ENCODE results near the gene MYO1E.
"Not testable (repeated sequence)": the region's sequence is repeated elsewhere in the genome, so short reads cannot be mapped to it uniquely, and the experiment has no call there.

The MYO1E gene

DNA sequence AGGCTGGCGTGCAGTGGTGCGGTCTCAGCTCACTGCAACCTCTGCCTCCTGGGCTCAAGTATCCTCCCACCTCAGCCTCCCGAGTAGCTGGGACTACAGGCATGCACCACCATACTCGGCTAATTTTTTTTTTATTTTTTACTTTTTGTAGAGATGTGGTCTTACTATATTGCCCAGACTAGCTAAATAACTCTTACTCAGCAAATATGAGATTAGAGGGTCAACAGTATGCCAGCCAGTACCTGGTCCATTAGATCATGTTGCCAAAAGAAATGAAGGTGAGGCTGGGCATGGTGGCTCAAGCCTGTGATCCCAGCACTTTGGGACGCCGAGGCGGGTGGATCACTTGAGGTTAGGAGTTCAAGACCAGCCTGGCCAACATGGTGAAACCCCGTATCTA lies 210.6 kb downstream of the MYO1E start:
- not testable (repeated sequence) for DNase-seq (ENCODE audit: low spot score)

DNA sequence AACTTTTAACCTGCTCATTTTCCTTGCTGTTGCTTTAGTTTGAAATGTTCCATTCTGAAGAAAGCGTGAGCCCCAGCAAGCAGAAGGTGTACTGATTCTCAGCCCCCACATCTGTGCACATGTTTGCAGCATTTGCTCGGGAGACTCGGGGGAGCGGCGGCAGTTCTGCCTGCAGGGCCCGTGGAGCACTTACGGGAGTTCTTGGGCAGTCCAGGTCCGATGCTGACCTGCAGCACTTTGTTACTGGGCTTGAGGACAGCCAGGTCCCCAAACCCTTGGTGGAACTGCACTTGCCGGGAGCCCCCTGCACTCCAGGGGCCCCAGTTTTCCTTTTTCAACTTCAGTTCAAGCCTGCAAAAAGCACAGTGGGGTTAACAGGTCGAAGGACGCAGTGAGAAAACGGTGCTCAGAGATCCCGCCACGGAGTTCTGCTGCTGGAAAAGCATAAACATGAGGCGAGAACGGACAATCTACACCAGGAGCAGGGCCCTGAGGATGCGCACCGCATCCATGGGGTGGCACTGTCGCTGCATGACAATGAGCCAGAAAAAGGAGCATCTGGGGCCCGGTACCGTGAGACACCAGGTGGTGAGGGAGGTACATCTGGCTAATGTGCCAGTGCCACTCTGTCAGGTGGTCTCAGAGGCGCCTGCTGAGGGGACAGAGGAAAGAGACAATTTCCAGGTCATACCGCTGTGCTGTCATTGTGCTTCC lies 211.6 kb downstream of the MYO1E start:
- no peak for DNase-seq (ENCODE audit: low spot score)

GRCh38 chr15:59159210-59159609 lies 213.5 kb downstream of the MYO1E start:
- no peak for DNase-seq (ENCODE audit: low spot score)

DNA sequence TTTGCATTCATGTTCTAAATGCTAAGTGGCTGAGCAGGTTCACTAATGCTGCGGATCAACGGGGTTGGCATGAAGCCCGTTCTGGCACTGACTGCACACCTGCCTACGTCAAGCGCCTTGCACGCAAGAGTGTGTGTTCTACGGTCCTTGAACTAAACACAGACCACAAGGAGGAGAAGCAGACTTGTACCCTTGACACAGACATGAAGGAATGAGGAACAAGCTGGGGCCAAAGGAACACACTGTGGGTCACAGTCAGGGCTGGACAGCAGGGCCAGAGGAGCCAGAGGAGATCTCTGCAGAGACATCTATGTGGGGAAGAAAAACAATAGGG lies 214.0 kb downstream of the MYO1E start:
- DNase-seq (ENCODE audit: low spot score): no peak

DNA sequence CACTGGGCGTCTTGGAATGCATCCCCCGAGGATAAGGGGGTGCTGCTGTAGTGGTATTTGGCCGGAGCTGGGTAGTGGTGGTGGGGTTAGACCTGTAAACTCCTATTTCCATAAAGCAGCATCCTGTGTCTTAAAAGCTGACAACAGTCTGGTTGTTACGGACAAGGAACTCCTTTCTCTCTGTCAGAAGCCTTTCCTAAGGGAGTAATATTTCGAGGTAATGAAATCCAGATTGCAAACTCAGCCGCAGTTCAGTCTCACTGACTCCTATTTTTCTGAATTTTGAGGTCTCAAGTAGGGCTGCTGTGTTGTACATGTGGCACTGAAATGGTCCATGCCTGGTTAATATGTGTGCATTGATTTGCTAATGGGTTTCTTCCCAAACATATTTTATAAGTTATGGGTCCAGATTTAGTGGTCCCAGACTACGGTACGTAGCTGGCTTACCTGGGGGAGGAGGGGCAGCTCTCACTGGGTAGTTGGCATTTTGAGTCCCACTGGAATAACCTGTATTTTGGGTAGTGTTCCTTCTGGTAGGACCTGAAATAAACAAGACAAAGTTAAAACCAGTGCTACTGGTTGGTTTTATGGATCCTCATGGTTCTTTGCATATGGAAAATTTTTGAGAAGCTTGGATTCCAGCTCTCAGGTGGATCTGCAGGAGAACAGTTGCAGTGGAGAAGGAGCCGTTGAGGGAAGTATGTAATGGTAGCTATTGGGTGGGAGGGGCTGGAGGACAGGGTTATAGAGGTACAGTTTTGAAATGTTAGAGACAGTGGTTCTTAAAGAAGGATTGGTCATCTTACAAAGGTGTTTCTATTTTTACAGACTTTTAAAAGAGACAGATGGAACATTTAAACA lies 214.6 kb downstream of the MYO1E start:
- no peak for DNase-seq (ENCODE audit: low spot score)

GRCh38 chr15:59157396-59157795 lies 215.3 kb downstream of the MYO1E start:
- DNase-seq (ENCODE audit: low spot score): no peak

DNA sequence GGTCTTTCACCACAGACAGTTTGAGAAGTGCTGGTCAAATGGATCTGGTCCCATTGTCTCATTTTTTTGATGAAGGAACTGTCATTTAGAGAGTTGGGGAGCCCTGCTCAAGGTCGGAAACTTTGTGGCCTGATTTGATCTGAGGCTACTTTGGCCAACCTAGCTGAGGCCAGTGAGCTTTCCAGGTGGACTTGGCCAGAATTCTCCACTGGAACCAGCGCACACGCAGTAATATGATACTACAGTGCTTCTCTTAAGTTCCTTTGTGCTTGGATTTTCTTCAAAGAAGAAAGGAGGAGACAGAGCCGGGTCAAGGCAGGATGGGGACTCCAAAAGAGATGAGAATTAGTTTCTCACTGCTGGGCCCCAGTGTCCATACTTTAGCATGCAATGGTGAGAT lies 217.2 kb downstream of the MYO1E start:
- no peak for DNase-seq (ENCODE audit: low spot score)

GRCh38 chr15:59154243-59154642 lies 218.4 kb downstream of the MYO1E start:
- no peak for DNase-seq (ENCODE audit: low spot score)

GRCh38 chr15:59153466-59153865 lies 219.2 kb downstream of the MYO1E start:
- DNase-seq (ENCODE audit: low spot score): no peak

- no peak for DNase-seq (ENCODE audit: low spot score)
Observed at GRCh38 chr15:59152694-59153450, 219.8 kb downstream of the MYO1E start.

GRCh38 chr15:59150185-59150584 lies 222.5 kb downstream of the MYO1E start:
- no peak for DNase-seq (ENCODE audit: low spot score)

GRCh38 chr15:59148153-59148833 lies 224.4 kb downstream of the MYO1E start:
- DNase-seq (ENCODE audit: low spot score): no peak

- DNase-seq (ENCODE audit: low spot score): no peak
Observed at GRCh38 chr15:59147666-59148065, 225.0 kb downstream of the MYO1E start.

- not testable (repeated sequence) for DNase-seq (ENCODE audit: low spot score)
Observed at GRCh38 chr15:59144594-59144993, 228.1 kb downstream of the MYO1E start.

DNA sequence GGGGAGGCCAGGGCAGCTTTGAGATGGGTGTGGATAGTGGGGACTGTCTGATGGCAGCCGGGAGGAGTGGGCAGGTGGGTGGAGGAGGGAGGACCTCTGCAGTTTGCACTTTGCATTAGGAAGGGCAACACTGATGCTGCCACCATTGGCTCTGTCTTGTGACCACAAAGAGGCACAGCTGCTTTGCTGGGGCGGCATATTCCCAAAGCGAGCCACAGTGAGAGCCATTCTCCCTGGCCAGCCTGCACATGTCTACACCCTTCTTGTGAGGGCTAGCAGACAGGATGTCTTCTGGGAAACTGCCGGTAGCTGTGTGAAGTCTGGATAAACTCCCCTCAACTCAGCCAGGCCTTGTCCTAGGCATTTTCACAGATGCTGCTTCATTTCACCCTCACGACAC lies 229.4 kb downstream of the MYO1E start:
- DNase-seq (ENCODE audit: low spot score): no peak

- no peak for DNase-seq (ENCODE audit: low spot score)
Observed at GRCh38 chr15:59140422-59141226, 232.0 kb downstream of the MYO1E start.

DNA sequence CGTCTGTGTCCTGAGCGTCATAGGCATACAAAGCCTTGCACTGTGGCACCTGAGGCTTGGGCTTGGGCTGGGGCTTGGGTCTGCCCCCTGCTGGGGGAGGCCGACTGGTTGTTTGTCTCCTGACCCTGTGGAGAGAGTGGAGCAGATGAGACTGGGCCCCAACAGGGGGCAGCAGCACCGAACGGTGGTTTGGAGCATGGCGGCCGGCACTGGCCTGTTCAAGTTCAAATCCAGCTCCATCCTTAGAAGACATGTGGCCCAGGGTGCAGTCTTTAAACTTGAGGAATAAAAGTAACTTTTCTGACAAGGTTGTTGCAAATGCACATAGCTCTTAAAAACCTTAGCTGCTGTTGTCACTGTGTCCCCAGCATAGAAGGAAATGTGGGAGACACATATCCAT lies 234.4 kb downstream of the MYO1E start:
- peak; percentile 57 for DNase-seq (ENCODE audit: low spot score)

GRCh38 chr15:59137566-59137965 lies 235.1 kb downstream of the MYO1E start:
- no peak for DNase-seq (ENCODE audit: low spot score)

- no peak for DNase-seq (ENCODE audit: low spot score)
Observed at GRCh38 chr15:59133929-59134427, 238.7 kb downstream of the MYO1E start.

DNA sequence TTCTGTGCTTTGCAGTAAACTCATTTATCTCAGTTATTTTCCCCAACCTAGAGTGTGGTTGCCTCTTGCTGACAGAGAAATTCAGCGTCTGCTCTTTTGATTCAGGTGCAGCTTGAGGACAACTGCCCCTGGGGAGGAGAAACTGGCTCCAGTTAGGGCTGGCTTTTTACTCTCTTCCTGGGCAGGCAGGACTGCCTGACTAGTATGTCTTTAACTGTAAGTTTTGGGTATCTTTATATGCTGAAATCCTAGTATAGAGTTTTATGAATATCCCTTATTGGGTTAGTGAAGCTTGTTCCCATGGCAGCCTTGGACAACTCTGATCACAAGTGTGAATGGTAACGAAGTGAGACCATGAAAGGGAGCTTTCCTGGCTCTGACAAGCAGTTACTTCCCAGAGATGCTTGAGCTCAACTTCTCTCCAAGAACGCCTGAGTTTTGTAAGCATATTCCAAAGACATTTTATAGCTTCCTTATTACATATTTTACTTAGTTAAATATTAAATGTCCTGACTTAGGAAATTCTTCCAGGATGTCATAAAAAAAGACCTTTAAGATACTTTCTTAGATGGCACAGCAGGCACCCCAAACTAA lies 240.6 kb downstream of the MYO1E start:
- DNase-seq (ENCODE audit: low spot score): no peak

GRCh38 chr15:59131456-59131855 lies 241.2 kb downstream of the MYO1E start:
- DNase-seq (ENCODE audit: low spot score): no peak
